ENCODE measurements around the gene DLGAP1.

DLGAP1 gene

GRCh38 chr18:3514312-3515216, 940.5 kb downstream of the DLGAP1 start:
- Mint-ChIP-seq H3K4me3 (no peak overlapping the region), H3K9me3 (no peaks in the 10 kb centered on the region), H3K36me3 (ENCODE audit: low read depth) (no peaks in the 10 kb centered on the region), H3K4me1 (ENCODE audit: low read depth) (peaks cover 24% of the 10 kb centered on the region), H3K27me3 (no peaks in the 10 kb centered on the region), H3K27ac (no peak overlapping the region)
- no peak for DNase-seq

- no peak overlapping the region for H3K27ac Mint-ChIP-seq
- no peaks in the 10 kb centered on the region for H3K36me3 Mint-ChIP-seq (ENCODE audit: low read depth)
- H3K9me3 Mint-ChIP-seq = no peaks in the 10 kb centered on the region
Observed at GRCh38 chr18:3513481-3513880, 941.6 kb downstream of the DLGAP1 start.

GRCh38 chr18:3511980-3512379, 943.1 kb downstream of the DLGAP1 start:
- no peaks in the 10 kb centered on the region for H3K27me3 Mint-ChIP-seq
- no peaks in the 10 kb centered on the region for H3K36me3 Mint-ChIP-seq (ENCODE audit: low read depth)
- H3K27ac Mint-ChIP-seq = no peak overlapping the region
- no peaks in the 10 kb centered on the region for H3K9me3 Mint-ChIP-seq
- H3K4me3 Mint-ChIP-seq = no peak overlapping the region
- no peak for DNase-seq
- H3K4me1 Mint-ChIP-seq (ENCODE audit: low read depth) = peaks cover 24% of the 10 kb centered on the region

More at GRCh38 chr18:3513481-3513880, 941.6 kb downstream of the DLGAP1 start:
- no peaks in the 10 kb centered on the region for H3K27me3 Mint-ChIP-seq
- H3K4me3 Mint-ChIP-seq = no peak overlapping the region
- no peak for DNase-seq
- H3K4me1 Mint-ChIP-seq (ENCODE audit: low read depth) = peaks cover 24% of the 10 kb centered on the region

GRCh38 chr18:3510896-3511295, 944.2 kb downstream of the DLGAP1 start:
- no peaks in the 10 kb centered on the region for H3K36me3 Mint-ChIP-seq (ENCODE audit: low read depth)
- peaks cover 24% of the 10 kb centered on the region for H3K4me1 Mint-ChIP-seq (ENCODE audit: low read depth)
- H3K9me3 Mint-ChIP-seq = no peaks in the 10 kb centered on the region
- H3K4me3 Mint-ChIP-seq = no peak overlapping the region
- H3K27me3 Mint-ChIP-seq = no peaks in the 10 kb centered on the region
- no peak overlapping the region for H3K27ac Mint-ChIP-seq
- DNase-seq = no peak

GRCh38 chr18:3510024-3510423, 945.1 kb downstream of the DLGAP1 start:
- Mint-ChIP-seq H3K4me1 (ENCODE audit: low read depth) (peaks cover 24% of the 10 kb centered on the region), H3K4me3 (no peak overlapping the region), H3K27ac (no peak overlapping the region), H3K36me3 (ENCODE audit: low read depth) (no peaks in the 10 kb centered on the region), H3K27me3 (no peaks in the 10 kb centered on the region), H3K9me3 (no peaks in the 10 kb centered on the region)
- no peak for DNase-seq

GRCh38 chr18:3508576-3509549, 946.2 kb downstream of the DLGAP1 start:
- H3K9me3 Mint-ChIP-seq = no peaks in the 10 kb centered on the region
- no peak overlapping the region for H3K27ac Mint-ChIP-seq
- no peak overlapping the region for H3K4me3 Mint-ChIP-seq
- DNase-seq = no peak
- no peaks in the 10 kb centered on the region for H3K36me3 Mint-ChIP-seq (ENCODE audit: low read depth)
- H3K27me3 Mint-ChIP-seq = no peaks in the 10 kb centered on the region
- H3K4me1 Mint-ChIP-seq (ENCODE audit: low read depth) = peaks cover 17% of the 10 kb centered on the region

- H3K27ac Mint-ChIP-seq = no peak overlapping the region
- peaks cover 21% of the 10 kb centered on the region for H3K27me3 Mint-ChIP-seq
- no peaks in the 10 kb centered on the region for H3K36me3 Mint-ChIP-seq (ENCODE audit: low read depth)
- peaks cover 9% of the 10 kb centered on the region for H3K4me1 Mint-ChIP-seq (ENCODE audit: low read depth)
- no peaks in the 10 kb centered on the region for H3K9me3 Mint-ChIP-seq
- H3K4me3 Mint-ChIP-seq = no peak overlapping the region
- DNase-seq = no peak
Observed at GRCh38 chr18:3504637-3505036, 950.5 kb downstream of the DLGAP1 start.

- Mint-ChIP-seq H3K27me3 (peaks cover 39% of the 10 kb centered on the region), H3K4me3 (no peak overlapping the region), H3K4me1 (ENCODE audit: low read depth) (peaks cover 19% of the 10 kb centered on the region), H3K36me3 (ENCODE audit: low read depth) (no peaks in the 10 kb centered on the region), H3K27ac (no peak overlapping the region), H3K9me3 (no peaks in the 10 kb centered on the region)
- DNase-seq = no peak
Observed at GRCh38 chr18:3502650-3503049, 952.5 kb downstream of the DLGAP1 start.

GRCh38 chr18:3500016-3500415, 955.1 kb downstream of the DLGAP1 start:
- peaks cover 25% of the 10 kb centered on the region for H3K4me1 Mint-ChIP-seq (ENCODE audit: low read depth)
- H3K27me3 Mint-ChIP-seq = peaks cover 50% of the 10 kb centered on the region
- no peaks in the 10 kb centered on the region for H3K9me3 Mint-ChIP-seq
- H3K4me3 Mint-ChIP-seq = no peak overlapping the region
- H3K27ac Mint-ChIP-seq = no peak overlapping the region
- H3K36me3 Mint-ChIP-seq (ENCODE audit: low read depth) = no peaks in the 10 kb centered on the region
- DNase-seq = no peak

- H3K27me3 Mint-ChIP-seq = peaks cover 52% of the 10 kb centered on the region
- H3K36me3 Mint-ChIP-seq (ENCODE audit: low read depth) = no peaks in the 10 kb centered on the region
- no peaks in the 10 kb centered on the region for H3K9me3 Mint-ChIP-seq
- no peak overlapping the region for H3K27ac Mint-ChIP-seq
- DNase-seq = no peak
- peaks cover 25% of the 10 kb centered on the region for H3K4me1 Mint-ChIP-seq (ENCODE audit: low read depth)
- peak overlapping the region; percentile 60 for H3K4me3 Mint-ChIP-seq
Observed at GRCh38 chr18:3499501-3499900, 955.6 kb downstream of the DLGAP1 start.

- no peaks in the 10 kb centered on the region for H3K36me3 Mint-ChIP-seq (ENCODE audit: low read depth)
- no peaks in the 10 kb centered on the region for H3K9me3 Mint-ChIP-seq
- peaks cover 53% of the 10 kb centered on the region for H3K27me3 Mint-ChIP-seq
- H3K4me1 Mint-ChIP-seq (ENCODE audit: low read depth) = peaks cover 25% of the 10 kb centered on the region
- peak overlapping the region; percentile 60 for H3K4me3 Mint-ChIP-seq
- DNase-seq = peak; percentile 44
- no peak overlapping the region for H3K27ac Mint-ChIP-seq
Observed at GRCh38 chr18:3498698-3499471, 956.2 kb downstream of the DLGAP1 start.

GRCh38 chr18:3495691-3496430, 959.2 kb downstream of the DLGAP1 start:
- Mint-ChIP-seq H3K4me1 (ENCODE audit: low read depth) (peaks cover 22% of the 10 kb centered on the region), H3K9me3 (no peaks in the 10 kb centered on the region), H3K4me3 (no peak overlapping the region), H3K27me3 (peaks cover 51% of the 10 kb centered on the region), H3K36me3 (ENCODE audit: low read depth) (no peaks in the 10 kb centered on the region), H3K27ac (no peak overlapping the region)
- DNase-seq = no peak

GRCh38 chr18:3494569-3494968, 960.5 kb downstream of the DLGAP1 start:
- Mint-ChIP-seq H3K27me3 (peaks cover 40% of the 10 kb centered on the region), H3K4me1 (ENCODE audit: low read depth) (peaks cover 17% of the 10 kb centered on the region), H3K27ac (no peak overlapping the region), H3K36me3 (ENCODE audit: low read depth) (no peaks in the 10 kb centered on the region), H3K4me3 (no peak overlapping the region), H3K9me3 (no peaks in the 10 kb centered on the region)
- DNase-seq = no peak

GRCh38 chr18:3494245-3494526, 960.9 kb downstream of the DLGAP1 start:
- H3K27ac Mint-ChIP-seq = no peak overlapping the region
- peaks cover 13% of the 10 kb centered on the region for H3K4me1 Mint-ChIP-seq (ENCODE audit: low read depth)
- no peak for DNase-seq
- H3K4me3 Mint-ChIP-seq = no peak overlapping the region
- H3K27me3 Mint-ChIP-seq = peaks cover 36% of the 10 kb centered on the region
- no peaks in the 10 kb centered on the region for H3K9me3 Mint-ChIP-seq
- no peaks in the 10 kb centered on the region for H3K36me3 Mint-ChIP-seq (ENCODE audit: low read depth)

Data from activated T-cell treated with anti-CD3 and anti-CD28 coated beads, Interleukin-2, amount 50 U/mL, for 24 hours (primary cell).